GM12892 (cell line): ENCODE data around the gene MYD88.

Experiments
- DNase-seq: peaks from one replicate; pipeline ENCODE4 v3.0.0; 2011; ENCODE audit not compliant: insufficient read length
- FAIRE-seq: peaks from 2 replicates; lab custom pipeline; 2011; peaks lifted over from hg19 to GRCh38; lab: Jason Lieb, UNC
- POLR2A ChIP-seq: IDR thresholded peaks from 2 replicates; pipeline ENCODE4 v1.6.1; 2011; ENCODE audit warnings: low read depth, low read length, control low read depth
- POLR2AphosphoS5 ChIP-seq: IDR thresholded peaks from 2 replicates; pipeline ENCODE4 v1.6.1; 2011; ENCODE audit warnings: low read depth, low read length, control low read depth
- TAF1 ChIP-seq: IDR thresholded peaks from 2 replicates; pipeline ENCODE4 v1.6.1; 2011; ENCODE audit warnings: low read depth, mild to moderate bottlenecking, control low read depth, low read length, borderline replicate concordance

Gene MYD88

DNA sequence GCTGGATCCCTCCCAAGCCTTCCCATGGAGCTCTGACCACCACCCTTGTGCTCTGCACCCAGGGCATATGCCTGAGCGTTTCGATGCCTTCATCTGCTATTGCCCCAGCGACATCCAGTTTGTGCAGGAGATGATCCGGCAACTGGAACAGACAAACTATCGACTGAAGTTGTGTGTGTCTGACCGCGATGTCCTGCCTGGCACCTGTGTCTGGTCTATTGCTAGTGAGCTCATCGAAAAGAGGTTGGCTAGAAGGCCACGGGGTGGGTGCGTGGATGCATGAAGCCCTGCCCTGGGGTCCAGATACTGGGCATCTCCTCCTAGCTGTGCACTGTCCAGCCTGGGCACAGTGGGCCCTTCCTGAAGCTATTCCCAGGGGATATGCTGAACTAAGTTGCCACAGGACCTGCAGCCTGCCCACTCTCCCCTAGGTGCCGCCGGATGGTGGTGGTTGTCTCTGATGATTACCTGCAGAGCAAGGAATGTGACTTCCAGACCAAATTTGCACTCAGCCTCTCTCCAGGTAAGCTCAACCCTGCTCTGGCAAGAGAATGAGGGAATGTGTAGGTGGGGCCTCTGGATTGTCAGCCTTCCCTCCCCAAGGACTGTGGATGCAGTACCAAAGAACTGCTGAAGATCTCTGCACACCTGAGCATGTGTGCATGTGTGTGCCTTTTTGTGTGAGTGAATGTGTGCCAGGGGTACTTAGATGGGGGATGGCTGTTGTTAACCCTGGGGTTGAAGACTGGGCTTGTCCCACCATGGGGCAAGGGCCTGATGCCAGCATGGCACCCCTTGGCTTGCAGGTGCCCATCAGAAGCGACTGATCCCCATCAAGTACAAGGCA, 2.1 kb downstream of the MYD88 start:
- TF ChIP-seq POLR2A, result no peak
- no peak for TF ChIP-seq TAF1
- no peak for TF ChIP-seq POLR2AphosphoS5
- FAIRE-seq (no peak), DNase-seq (no peak)

DNA sequence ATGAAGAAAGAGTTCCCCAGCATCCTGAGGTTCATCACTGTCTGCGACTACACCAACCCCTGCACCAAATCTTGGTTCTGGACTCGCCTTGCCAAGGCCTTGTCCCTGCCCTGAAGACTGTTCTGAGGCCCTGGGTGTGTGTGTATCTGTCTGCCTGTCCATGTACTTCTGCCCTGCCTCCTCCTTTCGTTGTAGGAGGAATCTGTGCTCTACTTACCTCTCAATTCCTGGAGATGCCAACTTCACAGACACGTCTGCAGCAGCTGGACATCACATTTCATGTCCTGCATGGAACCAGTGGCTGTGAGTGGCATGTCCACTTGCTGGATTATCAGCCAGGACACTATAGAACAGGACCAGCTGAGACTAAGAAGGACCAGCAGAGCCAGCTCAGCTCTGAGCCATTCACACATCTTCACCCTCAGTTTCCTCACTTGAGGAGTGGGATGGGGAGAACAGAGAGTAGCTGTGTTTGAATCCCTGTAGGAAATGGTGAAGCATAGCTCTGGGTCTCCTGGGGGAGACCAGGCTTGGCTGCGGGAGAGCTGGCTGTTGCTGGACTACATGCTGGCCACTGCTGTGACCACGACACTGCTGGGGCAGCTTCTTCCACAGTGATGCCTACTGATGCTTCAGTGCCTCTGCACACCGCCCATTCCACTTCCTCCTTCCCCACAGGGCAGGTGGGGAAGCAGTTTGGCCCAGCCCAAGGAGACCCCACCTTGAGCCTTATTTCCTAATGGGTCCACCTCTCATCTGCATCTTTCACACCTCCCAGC, 2.9 kb downstream of the MYD88 start:
- TF ChIP-seq POLR2AphosphoS5 (no peak), POLR2A (no peak), TAF1 (no peak)
- FAIRE-seq (no peak), DNase-seq (no peak)

DNA sequence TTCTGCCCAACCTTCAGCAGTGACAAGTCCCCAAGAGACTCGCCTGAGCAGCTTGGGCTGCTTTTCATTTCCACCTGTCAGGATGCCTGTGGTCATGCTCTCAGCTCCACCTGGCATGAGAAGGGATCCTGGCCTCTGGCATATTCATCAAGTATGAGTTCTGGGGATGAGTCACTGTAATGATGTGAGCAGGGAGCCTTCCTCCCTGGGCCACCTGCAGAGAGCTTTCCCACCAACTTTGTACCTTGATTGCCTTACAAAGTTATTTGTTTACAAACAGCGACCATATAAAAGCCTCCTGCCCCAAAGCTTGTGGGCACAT, 3.5 kb downstream of the MYD88 start:
- TF ChIP-seq POLR2AphosphoS5 (no peak), POLR2A (no peak), TAF1 (no peak)
- no peak for FAIRE-seq
- DNase-seq, result no peak

DNA sequence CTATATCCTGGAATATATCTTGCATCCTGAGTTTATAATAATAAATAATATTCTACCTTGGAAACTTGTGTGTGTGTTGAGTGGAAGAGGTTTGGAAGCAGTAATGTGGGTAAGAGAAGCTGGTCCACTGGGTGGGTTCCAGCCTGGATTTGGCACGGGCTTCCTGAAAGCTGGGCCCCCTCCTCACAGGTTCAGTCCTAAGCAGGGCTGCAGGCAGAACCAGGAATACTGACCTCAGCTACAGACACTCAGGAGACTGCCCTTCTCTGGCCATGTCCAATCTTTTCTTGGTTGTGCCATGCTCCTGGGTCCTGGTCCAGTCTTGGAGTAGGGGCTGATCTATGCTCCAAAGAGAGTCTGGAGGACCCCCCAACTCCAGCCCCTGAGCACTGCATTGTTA, 4.5 kb downstream of the MYD88 start:
- DNase-seq (no peak), FAIRE-seq (no peak)
- TF ChIP-seq POLR2AphosphoS5 (no peak; the same call in 1 of the 2 replicates), POLR2A (0 out of 2 replicates have a peak, but pooled peaks have one; percentile 19)

DNA sequence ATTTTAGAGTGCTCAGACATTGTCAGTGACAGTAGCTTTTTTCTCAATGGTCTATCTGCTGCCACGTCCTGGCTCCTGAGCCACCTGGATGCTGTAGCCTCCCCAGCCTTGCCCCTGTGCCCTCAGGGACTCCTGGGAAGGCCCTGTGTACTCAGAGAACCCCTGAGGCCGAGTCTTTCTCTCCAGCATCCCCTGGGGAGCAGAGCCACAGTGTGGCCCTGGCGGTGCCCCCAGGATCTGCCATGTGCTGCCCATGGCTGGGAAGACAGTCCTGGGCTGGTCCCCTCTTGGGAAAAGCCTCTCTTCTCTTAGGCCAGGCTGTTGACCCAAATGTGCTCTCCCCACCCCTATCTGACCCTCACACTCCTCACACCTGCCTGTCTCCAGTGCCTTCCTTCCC, 5.0 kb downstream of the MYD88 start:
- no peak for DNase-seq
- no peak for FAIRE-seq
- no peak for TF ChIP-seq POLR2A
- no peak for TF ChIP-seq TAF1
- no peak for TF ChIP-seq POLR2AphosphoS5

DNA sequence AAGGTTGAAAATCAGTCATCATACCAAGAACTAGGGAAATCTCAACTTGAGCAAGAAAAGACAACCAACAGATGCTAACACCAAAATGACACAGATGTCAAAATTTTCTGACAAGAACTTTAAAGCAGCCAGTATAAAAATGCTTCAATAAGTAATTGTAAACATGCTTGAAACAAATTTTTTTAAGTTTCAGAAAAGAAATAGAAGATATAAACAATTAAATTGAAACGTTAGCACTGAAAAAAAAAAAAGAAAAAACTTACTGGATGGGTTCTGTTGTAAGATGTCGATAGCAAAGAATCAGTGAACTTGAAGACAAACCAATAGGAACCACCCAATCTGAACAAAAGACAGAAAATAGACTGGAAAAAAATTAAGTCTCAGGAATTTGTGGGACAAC, 8.0 kb downstream of the MYD88 start:
- TF ChIP-seq POLR2AphosphoS5 (no peak), TAF1 (no peak), POLR2A (no peak)
- FAIRE-seq (no peak), DNase-seq (no peak)

DNA sequence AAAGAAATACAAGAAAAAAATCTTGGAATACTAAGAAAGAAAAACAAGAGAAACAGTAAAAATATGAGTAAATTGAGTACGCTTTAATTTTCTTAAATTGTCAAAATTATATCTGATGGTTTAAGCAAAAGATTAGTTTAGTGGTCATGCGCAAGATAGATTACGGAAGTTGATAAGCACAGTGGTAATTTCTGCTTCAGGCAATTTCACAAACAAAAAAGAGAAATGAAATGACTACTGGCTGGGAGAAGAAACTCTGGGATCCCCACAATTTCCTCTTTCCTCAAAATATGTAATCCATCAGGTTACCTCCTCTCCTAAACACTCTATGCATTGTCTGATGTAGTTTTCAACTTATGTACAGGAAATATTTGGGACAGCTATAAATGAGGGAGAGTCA, 9.0 kb downstream of the MYD88 start:
- DNase-seq (no peak), FAIRE-seq (no peak)
- TF ChIP-seq POLR2A (no peak), TAF1 (no peak), POLR2AphosphoS5 (no peak)

DNA sequence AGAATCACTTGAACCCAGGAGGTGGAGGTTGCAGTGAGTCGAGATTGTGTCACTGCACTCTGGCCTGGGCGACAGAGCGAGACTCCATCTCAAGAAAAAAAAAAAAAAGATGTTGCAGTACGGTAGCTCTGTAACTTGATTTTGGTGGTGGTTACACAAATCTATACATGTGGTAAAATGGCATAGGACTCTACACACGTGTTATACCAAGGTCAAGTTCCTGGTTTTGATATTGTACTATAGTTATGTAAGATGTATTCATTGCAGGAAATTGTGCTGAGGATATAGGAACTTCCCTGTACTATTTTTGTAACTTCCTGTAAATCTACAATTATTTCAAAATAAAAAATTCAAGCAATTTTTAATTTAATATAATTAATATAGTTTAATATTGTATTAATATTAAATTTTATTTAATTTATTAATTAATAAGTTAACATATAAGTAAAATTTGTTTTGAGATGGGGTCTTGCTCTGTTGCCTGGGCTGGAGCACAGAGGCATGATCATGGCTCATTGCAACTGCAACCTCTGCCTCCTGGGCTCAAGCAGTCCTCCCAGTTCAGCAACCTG, 9.9 kb downstream of the MYD88 start:
- no peak for FAIRE-seq
- no peak for DNase-seq
- TF ChIP-seq POLR2AphosphoS5 (no peak), TAF1 (no peak), POLR2A (no peak)

DNA sequence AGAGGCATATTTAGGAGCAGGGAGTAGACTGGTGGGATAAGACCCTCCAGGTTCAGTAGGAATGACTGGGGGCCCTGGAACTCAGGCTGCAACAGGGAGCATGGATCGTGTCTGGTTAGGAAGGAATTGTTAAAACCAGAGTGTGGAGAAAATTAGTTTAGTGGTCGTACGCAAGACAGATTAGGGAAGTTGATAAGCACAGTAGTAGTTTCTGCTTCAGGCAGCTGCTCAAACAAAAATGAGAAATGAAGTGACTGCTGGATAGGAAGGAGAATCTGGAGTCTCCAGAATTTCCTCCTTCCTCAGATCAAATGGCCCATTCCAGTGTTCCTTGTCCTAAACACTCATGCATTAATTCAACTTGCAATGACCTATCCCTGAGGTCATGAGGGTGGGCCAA, 11.2 kb downstream of the MYD88 start:
- TF ChIP-seq TAF1 (no peak), POLR2AphosphoS5 (no peak), POLR2A (no peak)
- no peak for FAIRE-seq
- no peak for DNase-seq

DNA sequence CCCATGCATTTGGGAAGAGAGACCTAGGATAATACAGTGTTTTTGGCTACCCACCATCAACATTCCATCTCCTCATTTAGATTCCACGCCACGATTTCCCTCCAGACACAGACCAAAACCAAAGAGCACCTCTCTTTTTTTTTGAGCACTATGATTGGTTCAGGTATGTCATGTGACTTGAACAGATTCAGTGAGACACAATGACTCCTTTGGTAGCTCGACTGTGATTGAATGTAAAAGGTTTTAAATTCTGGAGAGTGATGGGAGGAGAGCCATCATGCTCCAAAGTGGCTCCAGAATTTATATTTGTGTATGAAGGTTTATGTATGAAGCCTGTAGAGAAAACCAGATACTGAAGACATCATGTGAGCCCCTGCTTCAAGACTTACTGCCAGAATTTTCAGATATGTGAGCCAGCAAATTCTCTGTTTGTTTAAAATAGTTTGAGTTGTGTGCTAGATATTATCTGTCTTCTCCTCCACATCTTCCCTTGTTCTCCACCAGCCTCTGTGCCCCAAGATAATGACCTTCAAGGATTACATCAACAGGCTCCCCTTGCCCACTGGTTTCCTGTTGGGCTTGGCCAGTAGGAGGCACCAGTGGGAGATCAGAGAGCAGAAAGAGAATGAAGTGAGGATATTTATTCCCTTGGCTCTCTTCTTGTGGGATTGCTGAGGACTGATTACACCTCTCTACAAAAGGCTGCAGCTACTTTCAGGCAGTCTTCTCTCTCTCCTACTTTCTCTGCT, 12.5 kb downstream of the MYD88 start:
- TF ChIP-seq TAF1, result no peak
- FAIRE-seq (peak; percentile 61), DNase-seq (no peak)

DNA sequence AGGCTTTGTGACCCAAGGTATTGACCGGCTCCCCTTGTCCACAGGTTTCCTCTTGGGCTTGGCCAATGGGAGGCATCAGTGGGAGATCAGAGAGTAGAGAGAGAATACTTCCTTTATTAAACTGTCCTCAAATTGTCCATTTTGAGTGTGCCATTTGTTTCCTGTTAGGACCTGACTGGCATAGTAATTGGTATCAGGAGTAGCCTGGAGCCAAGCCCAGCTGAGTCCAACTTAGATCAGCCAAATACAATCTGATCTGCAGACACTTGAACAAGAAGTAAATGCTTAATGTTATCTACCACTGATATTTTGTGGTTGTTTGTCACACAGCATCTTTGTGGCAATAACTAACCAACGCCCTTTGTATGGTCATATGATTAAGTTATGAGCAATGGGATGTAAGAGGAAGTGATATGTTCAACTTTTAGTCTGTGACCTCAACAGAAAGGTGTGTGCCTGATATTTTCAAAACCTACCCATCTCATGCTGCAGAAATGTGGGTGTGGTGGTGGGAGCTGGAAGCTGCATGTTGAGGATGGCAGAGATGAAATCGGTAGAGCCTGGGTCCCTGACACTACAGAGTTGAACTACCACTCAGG, 13.3 kb downstream of the MYD88 start:
- FAIRE-seq (peak; percentile 79), DNase-seq (no peak)
- TF ChIP-seq TAF1 (no peak), POLR2A (no peak), POLR2AphosphoS5 (no peak)
